ENCODE measurements around the gene CDH23. TPM values are rescaled to one million over a fixed set of nuclear protein-coding genes. Genes with fewer than 3 reads are reported as not detected.

The CDH23 gene
- total and polyA plus RNA-seq, 9 of the 15 experiments (the other 6 are each of a cell fraction or from before 2014, with no cell fraction given), result 0.18 to 1.2 (median 0.47) TPM

- BruUV-seq (replicated peaks), result no TSS peak
- Histone ChIP-seq H3K9me1 (ENCODE audit: control insufficient read depth, insufficient read depth, low read length) (no peaks in the 10 kb centered on the region), H3K36me3 (ENCODE audit: control insufficient read depth, insufficient read depth, low read length) (no peaks in the 10 kb centered on the region), H3K27ac (ENCODE audit: extremely low read depth, low read depth, low read length) (no peak overlapping the region), H3K4me3 (no peak overlapping the region), H3K27me3 (ENCODE audit: control insufficient read depth in 2 of 2, insufficient read depth in 2 of 2, low read length in 2 of 2) (peaks cover 36 to 88% of the 10 kb centered on the region in 2 experiments), H3K79me2 (ENCODE audit: control insufficient read depth, insufficient read depth, low read length) (no peaks in the 10 kb centered on the region), H3K9me3 (replicated peaks; ENCODE audit: control insufficient read depth, insufficient read depth, low read depth, low read length) (no peaks in the 10 kb centered on the region), H3K4me1 (replicated peaks in 1 of 2; ENCODE audit: control insufficient read depth in 2 of 2, insufficient read depth in 2 of 2, low read length in 2 of 2) (no peaks in the 10 kb centered on the region), H3K4me2 (ENCODE audit: insufficient read depth, low read length) (no peak overlapping the region), H3K9ac (ENCODE audit: insufficient read depth in 1 of 2, low read depth in 2 of 2, low read length in 2 of 2) (no peak overlapping the region), H4K20me1 (replicated peaks; ENCODE audit: control insufficient read depth, insufficient read depth, low read length) (peaks cover 16% of the 10 kb centered on the region), H2AFZ (ENCODE audit: low read depth, low read length) (no peak overlapping the region)
- WGBS (ENCODE audit: insufficient coverage, low coverage, missing lambda C conversion rate), result 2% methylated on average over 15 of the region's 15 CpGs
- FAIRE-seq (no peak), ATAC-seq (no peak; the same call in 2 of the 3 replicates), DNase-seq (ENCODE audit: extremely low read depth in 1 of 4, low spot score in 3 of 4) (no peak)
- ChIA-PET CTCF (ENCODE audit: low intra/inter-chr PET ratio) (no interaction called here), POLR2A (interaction anchor here (0.7 kb wide), 1 partner anchor 1456 kb away, joined by 3 read pairs; no protein-coding TSS in a partner anchor)
- in situ Hi-C loops (cut with MboI) (no loop called here), intact Hi-C loops (cut with micrococcal nuclease) (no loop called here)
- no peak for TF ChIP-seq SAFB2 (IDR thresholded peaks at IDR 0.05; ENCODE audit: borderline replicate concordance, low read depth, low read length, severe bottlenecking)
- TF ChIP-seq CTBP1 (IDR thresholded peaks at IDR 0.05; ENCODE audit: borderline replicate concordance), result no peak
- no peak for TF ChIP-seq CBFA2T2 (conservative IDR thresholded peaks at IDR 0.05)
- no peak for TF ChIP-seq CHD1 (IDR thresholded peaks at IDR 0.05; ENCODE audit: low read length)
- TF ChIP-seq WHSC1 (IDR thresholded peaks at IDR 0.05; ENCODE audit: low read length), result no peak
- no peak for TF ChIP-seq ZNF77 (CRISPR knock-in tag; IDR thresholded peaks at IDR 0.05)
- no peak for TF ChIP-seq PHB (CRISPR knock-in tag; IDR thresholded peaks at IDR 0.05)
- TF ChIP-seq CAMTA2 (CRISPR knock-in tag; conservative IDR thresholded peaks at IDR 0.05), result no peak
- TF ChIP-seq HOXB6 (CRISPR knock-in tag; IDR thresholded peaks at IDR 0.05; ENCODE audit: borderline replicate concordance), result no peak
- no peak for TF ChIP-seq ZNF644 (tag; IDR thresholded peaks at IDR 0.05; ENCODE audit: low read depth)
- TF ChIP-seq MTA2 (IDR thresholded peaks at IDR 0.05; ENCODE audit: low read depth), result no peak
- TF ChIP-seq XRCC3 (IDR thresholded peaks at IDR 0.05), result no peak
- TF ChIP-seq SRF (CRISPR knock-in tag; IDR thresholded peaks at IDR 0.05), result no peak
- no peak for TF ChIP-seq ZNF12 (CRISPR knock-in tag; IDR thresholded peaks at IDR 0.05)
Measured at GRCh38 chr10:71442859-71443570, 46.3 kb downstream of the CDH23 start.
